ENCODE results near the gene LCOR. TPM values are rescaled to one million over a fixed set of nuclear protein-coding genes. Genes with fewer than 3 reads are reported as not detected.

The LCOR gene
- total RNA-seq, 1 experiment from 2014 or later, result 42.1 TPM

GRCh38 chr10:96895662-96896424 is 63.7 kb downstream of the LCOR start:
- Histone ChIP-seq H3K23ac (ENCODE audit: insufficient read length, low read depth, low read length) (no peak overlapping the region), H3K9ac (ENCODE audit: extremely low read depth, insufficient read length, low read length) (no peak overlapping the region), H3K79me1 (ENCODE audit: insufficient read depth, low read depth, low read length, poor library complexity, severe bottlenecking) (no peaks in the 10 kb centered on the region), H4K20me1 (ENCODE audit: control insufficient read depth, insufficient read depth, insufficient read length) (no peaks in the 10 kb centered on the region), H3K27me3 (ENCODE audit: insufficient read depth, low read length) (no peaks in the 10 kb centered on the region), H3K4me2 (ENCODE audit: insufficient read depth, insufficient read length, low read length) (no peak overlapping the region), H3T11ph (ENCODE audit: low read length) (no peak overlapping the region), H3K9me3 (ENCODE audit: control insufficient read depth, low read depth, low read length) (no peaks in the 10 kb centered on the region), H4K5ac (ENCODE audit: insufficient read length, low read depth, low read length) (no peak overlapping the region), H4K91ac (ENCODE audit: insufficient read length, low read depth, low read length) (no peak overlapping the region), H3K14ac (ENCODE audit: insufficient read depth, low read length) (no peak overlapping the region), H3K27ac (ENCODE audit: insufficient read length, low read depth, low read length) (no peak overlapping the region), H2AK5ac (ENCODE audit: insufficient read length, low read length) (no peak overlapping the region), H2BK15ac (ENCODE audit: low read depth, low read length) (no peak overlapping the region), H2BK120ac (ENCODE audit: low read depth, low read length, poor library complexity, severe bottlenecking) (no peak overlapping the region), H3K4me1 (ENCODE audit: insufficient read depth, low read length) (no peaks in the 10 kb centered on the region), H2BK5ac (ENCODE audit: insufficient read length, low read length) (no peak overlapping the region), H3K56ac (ENCODE audit: insufficient read length, low read depth, low read length) (no peak overlapping the region), H2BK20ac (ENCODE audit: low read depth, low read length, poor library complexity, severe bottlenecking) (no peak overlapping the region), H3K23me2 (ENCODE audit: insufficient read length, low read depth, low read length, poor library complexity, severe bottlenecking) (no peaks in the 10 kb centered on the region), H2BK12ac (ENCODE audit: insufficient read length, low read depth, low read length) (no peak overlapping the region), H4K8ac (replicated peaks; ENCODE audit: insufficient read length, low read depth, low read length) (no peak overlapping the region), H3K18ac (ENCODE audit: insufficient read length, low read depth, low read length) (no peak overlapping the region), H3K79me2 (ENCODE audit: insufficient read depth, low read length) (peaks cover 4% of the 10 kb centered on the region; the same call in 1 of the 2 replicates), H3K4ac (ENCODE audit: low read depth, low read length) (no peak overlapping the region), H2AFZ (ENCODE audit: low read length) (no peak overlapping the region)
- H3K27ac Mint-ChIP-seq, result no peak overlapping the region
- H3K4me1 Mint-ChIP-seq, result peaks cover 12 to 21% of the 10 kb centered on the region in 2 experiments
- no peak for TF ChIP-seq CTCF (conservative IDR thresholded peaks at IDR 0.05)
- H3K27me3 Mint-ChIP-seq (ENCODE audit: low read depth), result no peaks in the 10 kb centered on the region
- peaks cover 5 to 8% of the 10 kb centered on the region in 2 experiments for H3K9me3 Mint-ChIP-seq
- H3K36me3 Mint-ChIP-seq (ENCODE audit: insufficient read depth in 1 of 3, low read depth in 3 of 3), result peaks cover 8 to 19% (median 11%) of the 10 kb centered on the region in 3 experiments; a peak in 6 of 7 replicates
- WGBS (ENCODE audit: extremely low coverage, insufficient read length, low lambda C conversion rate), result no CpG with 5 or more reads among the region's 6 CpGs
- no peak overlapping the region for H3K4me3 Mint-ChIP-seq
- DNase-seq, result no peak

Data from H9 (cell line).